ENCODE data around the gene SEC24B.
A peak's percentile ranks its signal among the peaks of the same experiment; 100 is the strongest.
"Not testable (repeated sequence)": the region's sequence is repeated elsewhere in the genome, so short reads cannot be mapped to it uniquely, and the experiment has no call there.

Gene SEC24B

DNA sequence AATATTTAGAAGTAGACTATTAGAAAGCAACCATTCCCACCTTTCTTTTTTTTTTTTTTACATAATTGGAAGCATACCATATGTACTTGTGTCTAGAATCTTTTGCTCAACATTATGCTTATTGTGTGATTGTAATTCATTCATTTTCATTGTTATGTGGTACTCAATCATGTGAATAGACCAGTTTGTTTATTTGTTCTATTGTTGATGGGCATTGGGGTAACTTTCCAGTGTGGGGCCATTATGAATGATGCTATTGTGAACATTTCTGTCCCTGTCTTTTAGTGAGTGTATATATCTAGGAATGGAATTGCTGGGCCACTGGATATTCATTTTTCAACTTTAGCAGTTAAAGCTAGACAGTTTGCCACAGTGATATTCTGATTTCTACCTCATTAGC is 63.9 kb downstream of the SEC24B start:
- Mint-ChIP-seq H3K36me3 (peaks cover 47% of the 10 kb centered on the region), H3K27me3 (no peaks in the 10 kb centered on the region), H3K4me1 (no peaks in the 10 kb centered on the region), H3K4me3 (no peak overlapping the region), H3K9me3 (no peaks in the 10 kb centered on the region), H3K27ac (no peak overlapping the region)
- no peak for DNase-seq
- CTCF ChIA-PET, result no interaction called here

DNA sequence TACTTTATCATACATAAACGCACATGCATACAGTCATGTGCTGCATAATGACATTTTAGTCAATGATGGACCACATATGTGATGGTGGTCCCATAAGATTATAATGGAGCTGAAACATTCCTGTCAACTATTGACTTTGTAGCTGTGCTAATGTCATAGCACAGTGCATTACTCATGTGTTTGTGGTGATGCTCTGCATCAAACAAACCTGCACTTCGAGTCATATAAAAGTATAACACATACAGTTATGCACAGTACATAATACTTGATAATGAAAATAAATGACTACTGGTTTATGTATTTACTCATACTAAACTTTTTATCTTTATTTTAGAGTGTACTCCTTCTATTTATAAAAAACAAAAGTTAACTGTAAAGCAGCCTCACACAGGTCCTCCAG is 65.9 kb downstream of the SEC24B start:
- peaks cover 53% of the 10 kb centered on the region for H3K36me3 Mint-ChIP-seq
- H3K27me3 Mint-ChIP-seq, result no peaks in the 10 kb centered on the region
- H3K4me3 Mint-ChIP-seq, result no peak overlapping the region
- DNase-seq, result no peak
- CTCF ChIA-PET, result no interaction called here
- no peaks in the 10 kb centered on the region for H3K4me1 Mint-ChIP-seq
- H3K9me3 Mint-ChIP-seq, result no peaks in the 10 kb centered on the region
- no peak overlapping the region for H3K27ac Mint-ChIP-seq

DNA sequence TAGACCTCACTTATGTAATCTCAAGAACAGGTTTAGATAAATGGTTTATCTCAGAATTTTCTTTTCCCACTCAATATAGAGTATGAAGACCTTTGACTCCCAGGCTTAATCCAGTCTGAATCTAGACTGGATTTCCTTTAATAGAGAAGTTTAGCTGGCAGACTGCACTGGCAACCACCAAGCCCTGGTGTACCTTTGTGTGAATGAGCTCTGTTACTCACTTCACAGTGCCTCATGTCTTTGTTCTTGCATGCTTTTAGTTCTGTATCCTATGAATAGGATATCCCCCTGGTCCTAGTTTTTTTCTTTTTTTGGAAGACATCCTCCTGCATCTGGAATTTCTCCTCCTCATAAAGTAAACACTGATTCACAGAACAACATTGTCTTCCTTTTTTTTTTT is 73.3 kb downstream of the SEC24B start:
- H3K4me3 Mint-ChIP-seq, result no peak overlapping the region
- no peaks in the 10 kb centered on the region for H3K4me1 Mint-ChIP-seq
- no peaks in the 10 kb centered on the region for H3K27me3 Mint-ChIP-seq
- no peaks in the 10 kb centered on the region for H3K9me3 Mint-ChIP-seq
- DNase-seq, result no peak
- H3K36me3 Mint-ChIP-seq, result peaks cover 41% of the 10 kb centered on the region
- no peak overlapping the region for H3K27ac Mint-ChIP-seq
- CTCF ChIA-PET, result no interaction called here

DNA sequence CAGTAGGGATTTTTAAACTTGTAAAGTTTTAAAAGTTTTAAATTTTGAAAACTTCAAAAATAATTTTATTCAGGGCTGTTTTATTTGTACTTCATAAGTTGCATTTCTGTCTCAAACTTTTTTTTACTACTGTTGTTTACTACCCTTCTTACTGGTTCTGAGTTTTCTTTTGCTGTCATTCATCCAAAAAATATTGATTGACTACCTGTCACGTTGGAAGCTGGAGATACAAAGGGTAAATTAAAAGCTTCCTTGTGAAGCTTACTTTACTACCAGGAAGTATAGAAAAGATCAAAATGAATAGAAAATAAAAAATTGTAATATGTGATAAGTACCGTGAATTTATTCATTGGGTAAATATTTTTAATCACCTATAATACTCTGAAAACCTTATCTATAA is 77.1 kb downstream of the SEC24B start:
- Mint-ChIP-seq H3K9me3 (no peaks in the 10 kb centered on the region), H3K4me3 (no peak overlapping the region), H3K27ac (no peak overlapping the region), H3K27me3 (no peaks in the 10 kb centered on the region), H3K36me3 (peaks cover 39% of the 10 kb centered on the region), H3K4me1 (no peaks in the 10 kb centered on the region)
- CTCF ChIA-PET, result no interaction called here
- no peak for DNase-seq

DNA sequence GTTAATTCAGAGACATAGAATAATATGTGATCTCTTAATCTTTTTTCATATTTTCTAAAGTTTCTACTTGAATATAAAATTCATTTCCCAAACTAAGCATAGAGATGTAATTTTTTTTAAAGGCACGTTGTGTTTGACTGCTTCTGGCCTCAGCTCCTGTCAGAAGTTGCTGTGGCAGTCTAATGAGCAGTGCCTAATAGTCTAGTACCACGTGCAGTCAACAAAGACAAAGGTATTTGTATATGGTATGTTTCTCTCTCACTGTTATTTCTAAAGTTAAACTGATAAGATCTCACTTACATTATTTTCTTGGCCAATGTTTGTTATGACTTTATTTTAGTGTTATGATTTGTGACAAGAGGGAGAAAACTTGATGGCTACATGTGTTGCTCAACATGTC is 77.8 kb downstream of the SEC24B start:
- no peak for DNase-seq
- Mint-ChIP-seq H3K9me3 (no peaks in the 10 kb centered on the region), H3K36me3 (peaks cover 36% of the 10 kb centered on the region), H3K4me3 (no peak overlapping the region), H3K27me3 (no peaks in the 10 kb centered on the region), H3K27ac (no peak overlapping the region), H3K4me1 (no peaks in the 10 kb centered on the region)
- CTCF ChIA-PET, result no interaction called here

DNA sequence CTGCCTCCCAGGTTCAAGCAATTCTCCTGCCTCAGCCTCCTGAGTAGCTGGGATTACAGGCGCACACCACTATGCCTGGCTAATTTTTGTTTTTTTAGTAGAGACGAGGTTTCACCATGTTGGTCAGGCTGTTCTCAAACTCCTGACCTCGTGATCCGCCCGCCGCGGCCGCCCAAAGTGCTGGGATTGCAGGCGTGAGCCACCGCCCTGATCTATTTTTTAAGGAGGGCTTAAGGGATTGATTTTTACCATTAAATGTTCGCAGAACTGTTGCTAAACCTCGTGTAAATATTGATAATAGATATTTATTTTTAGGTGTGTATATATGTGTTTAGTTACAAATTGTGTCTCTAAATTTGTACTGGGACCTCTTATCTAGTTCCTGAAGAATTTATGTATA is 79.8 kb downstream of the SEC24B start:
- H3K9me3 Mint-ChIP-seq, H3K27ac Mint-ChIP-seq, CTCF ChIA-PET, H3K27me3 Mint-ChIP-seq, DNase-seq, H3K4me3 Mint-ChIP-seq, H3K4me1 Mint-ChIP-seq: not testable (repeated sequence)
- peaks cover 42% of the 10 kb centered on the region for H3K36me3 Mint-ChIP-seq

DNA sequence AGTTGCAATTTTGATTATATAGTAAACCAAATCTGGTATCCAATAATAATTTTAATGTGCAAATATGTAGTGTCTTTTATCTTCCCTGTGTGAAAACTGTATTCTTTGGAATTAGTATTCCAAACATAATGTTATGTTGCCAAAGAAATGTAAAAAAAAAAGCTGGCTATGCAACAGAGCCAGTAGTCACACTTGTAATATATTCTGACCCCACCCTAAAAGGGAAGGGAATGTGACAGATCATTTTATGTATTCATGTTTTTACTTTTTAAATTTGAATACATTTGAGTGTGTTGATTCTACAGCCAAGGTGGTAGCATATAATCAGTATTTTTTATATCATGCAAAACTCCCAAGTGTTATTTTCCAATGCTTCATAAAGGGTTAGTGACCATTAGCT is 98.6 kb downstream of the SEC24B start:
- no peak for DNase-seq
- no peaks in the 10 kb centered on the region for H3K9me3 Mint-ChIP-seq
- no peaks in the 10 kb centered on the region for H3K4me1 Mint-ChIP-seq
- H3K4me3 Mint-ChIP-seq, result no peak overlapping the region
- CTCF ChIA-PET, result no interaction called here
- peaks cover 51% of the 10 kb centered on the region for H3K36me3 Mint-ChIP-seq
- H3K27me3 Mint-ChIP-seq, result no peaks in the 10 kb centered on the region
- H3K27ac Mint-ChIP-seq, result no peak overlapping the region

DNA sequence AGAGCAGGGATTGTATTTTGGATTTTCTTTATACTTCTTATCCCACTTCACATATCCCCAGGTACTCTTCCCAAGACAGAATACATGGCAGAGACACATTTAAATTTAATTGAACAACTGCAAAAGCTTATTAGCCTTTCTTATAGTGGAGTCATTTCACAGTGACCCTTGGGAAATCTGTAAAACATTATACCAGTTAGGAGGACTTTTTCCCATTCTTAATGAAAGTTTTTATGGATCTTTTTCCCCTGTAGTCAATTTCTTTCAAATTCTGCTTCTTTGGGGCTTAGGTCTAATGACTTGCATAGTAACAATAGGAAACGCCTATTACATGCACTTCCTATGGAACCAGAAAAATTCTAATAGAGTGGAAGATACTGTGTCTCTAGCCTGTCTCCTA is 111.8 kb downstream of the SEC24B start:
- peaks cover 46% of the 10 kb centered on the region for H3K36me3 Mint-ChIP-seq
- H3K9me3 Mint-ChIP-seq, result peaks cover 4% of the 10 kb centered on the region
- CTCF ChIA-PET, result interaction anchor here (1.3 kb wide), 1 partner anchor 112 kb away, joined by 3 read pairs; no protein-coding TSS in a partner anchor

DNA sequence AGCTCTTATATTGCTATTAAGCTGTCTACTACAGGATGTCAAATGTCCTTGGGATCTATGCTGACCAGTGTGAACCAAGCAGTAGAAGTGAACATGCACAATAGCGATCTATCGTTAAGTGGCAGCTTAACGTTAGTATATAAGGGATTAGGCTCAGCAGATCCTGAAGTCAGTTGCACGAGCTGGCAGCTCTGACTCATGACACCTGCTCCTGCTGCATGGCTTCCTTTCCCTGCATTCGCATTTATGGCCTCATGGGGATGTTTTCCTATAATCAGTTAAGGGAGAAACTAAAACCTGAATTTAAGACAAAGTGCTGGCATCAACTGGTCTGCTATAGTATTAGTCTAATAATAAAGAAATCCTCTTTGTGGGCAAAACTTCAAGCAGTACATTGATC is 113.8 kb downstream of the SEC24B start:
- Mint-ChIP-seq H3K27ac (no peak overlapping the region), H3K27me3 (no peaks in the 10 kb centered on the region), H3K4me3 (no peak overlapping the region), H3K36me3 (peaks cover 39% of the 10 kb centered on the region), H3K4me1 (peaks cover 14% of the 10 kb centered on the region), H3K9me3 (peaks cover 4% of the 10 kb centered on the region)
- no peak for DNase-seq
- CTCF ChIA-PET, result no interaction called here

More for the DNA sequence above, 111.8 kb downstream of the SEC24B start:
- no peak for DNase-seq
- Mint-ChIP-seq H3K4me3 (no peak overlapping the region), H3K4me1 (peaks cover 14% of the 10 kb centered on the region), H3K27me3 (no peaks in the 10 kb centered on the region), H3K27ac (no peak overlapping the region)

DNA sequence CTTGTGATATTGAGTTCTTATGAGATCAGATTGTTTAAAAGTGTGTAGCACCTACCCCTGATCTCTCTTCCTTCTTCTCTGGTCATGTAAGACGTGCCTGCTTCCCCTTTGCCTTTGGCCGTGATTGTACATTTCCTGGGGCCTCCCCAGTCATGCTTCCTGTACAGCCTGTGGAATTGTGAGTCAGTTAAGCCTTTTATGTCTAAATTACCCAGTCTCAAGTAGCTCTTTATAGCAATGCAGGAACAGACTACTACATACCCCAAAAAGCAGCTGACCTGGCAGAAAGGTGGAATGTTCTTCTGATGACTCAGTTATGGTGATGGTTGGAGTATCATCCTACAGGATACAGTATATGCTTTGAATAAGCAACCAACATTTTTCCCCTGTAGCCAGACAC is 115.0 kb downstream of the SEC24B start:
- H3K27ac Mint-ChIP-seq, result no peak overlapping the region
- H3K4me1 Mint-ChIP-seq, result peaks cover 14% of the 10 kb centered on the region
- CTCF ChIA-PET, result no interaction called here
- H3K27me3 Mint-ChIP-seq, result no peaks in the 10 kb centered on the region
- H3K4me3 Mint-ChIP-seq, result no peak overlapping the region
- DNase-seq, result peak; percentile 29
- peaks cover 36% of the 10 kb centered on the region for H3K36me3 Mint-ChIP-seq
- H3K9me3 Mint-ChIP-seq, result peaks cover 4% of the 10 kb centered on the region

DNA sequence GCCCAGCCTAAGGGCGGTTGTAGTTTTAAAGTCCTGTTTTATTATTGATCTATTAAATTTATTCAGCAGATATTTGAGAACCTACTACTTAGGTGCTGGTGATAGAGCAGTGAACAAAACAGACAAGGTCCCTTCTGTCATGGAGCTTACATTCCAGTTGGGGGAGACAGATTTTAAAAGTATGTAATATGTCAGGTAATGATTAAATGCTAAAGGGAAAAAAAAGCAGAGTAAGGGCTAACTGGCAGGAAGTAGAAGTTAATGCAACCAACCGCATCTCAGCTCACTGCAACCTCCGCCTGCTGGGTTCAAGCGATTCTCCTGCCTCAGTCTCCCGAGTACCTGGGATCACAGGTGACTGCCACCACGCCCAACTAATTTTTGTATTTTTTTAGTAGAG is 118.6 kb downstream of the SEC24B start:
- H3K9me3 Mint-ChIP-seq, result peaks cover 6% of the 10 kb centered on the region
- H3K4me3 Mint-ChIP-seq, result no peak overlapping the region
- CTCF ChIA-PET, result interaction anchor here (0.7 to 1.1 kb wide), 2 partner anchors 105 to 119 kb away, joined by 3 read pairs; no protein-coding TSS in a partner anchor

DNA sequence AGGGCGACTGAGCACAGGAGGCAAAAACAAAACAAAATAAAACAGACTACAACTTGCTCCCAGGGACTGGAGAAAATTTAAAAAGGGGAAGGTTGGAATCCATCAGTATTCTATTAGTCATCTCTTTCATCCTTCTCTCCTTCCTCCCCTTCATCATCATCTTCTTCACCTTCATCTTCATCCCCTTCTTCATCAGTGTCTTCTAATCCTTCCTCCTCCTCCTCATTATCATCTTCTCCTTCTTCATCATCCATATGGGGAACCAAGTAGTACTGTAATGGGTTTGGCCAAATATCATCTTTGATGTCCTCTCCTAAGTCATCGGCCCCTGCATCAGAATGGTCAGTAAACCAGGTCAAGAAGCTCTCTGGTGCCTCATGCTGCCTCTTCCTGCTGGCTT is 119.5 kb downstream of the SEC24B start:
- peaks cover 13% of the 10 kb centered on the region for H3K4me1 Mint-ChIP-seq
- no peak overlapping the region for H3K4me3 Mint-ChIP-seq
- H3K36me3 Mint-ChIP-seq, result peaks cover 37% of the 10 kb centered on the region
- no peak overlapping the region for H3K27ac Mint-ChIP-seq
- H3K27me3 Mint-ChIP-seq, result no peaks in the 10 kb centered on the region
- CTCF ChIA-PET, result no interaction called here
- DNase-seq, result no peak
- peaks cover 6% of the 10 kb centered on the region for H3K9me3 Mint-ChIP-seq

More for the DNA sequence above, 118.6 kb downstream of the SEC24B start:
- Mint-ChIP-seq H3K4me1 (peaks cover 14% of the 10 kb centered on the region), H3K27ac (no peak overlapping the region), H3K27me3 (no peaks in the 10 kb centered on the region), H3K36me3 (peaks cover 39% of the 10 kb centered on the region)
- no peak for DNase-seq

DNA sequence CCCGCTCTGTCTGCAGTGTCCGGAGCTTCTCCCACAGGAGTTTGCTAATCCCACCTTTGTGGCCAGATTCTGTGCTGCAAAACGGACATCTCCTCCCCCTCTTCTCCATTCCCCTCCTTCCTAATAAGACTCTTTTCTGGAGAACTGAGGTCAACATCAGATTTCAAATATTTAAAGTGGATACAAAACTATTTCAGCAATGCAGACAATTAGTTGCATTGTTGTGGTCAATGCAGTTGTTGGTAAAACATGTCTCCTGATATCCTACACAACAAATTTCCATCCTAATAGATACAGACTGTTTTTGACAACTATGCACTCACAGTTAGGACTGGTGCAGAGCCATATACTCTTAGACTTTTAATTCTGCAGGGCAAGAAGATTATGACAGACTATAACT is 121.4 kb downstream of the SEC24B start:
- peaks cover 26% of the 10 kb centered on the region for H3K36me3 Mint-ChIP-seq
- no peak for DNase-seq
- CTCF ChIA-PET, result no interaction called here
- peaks cover 1% of the 10 kb centered on the region for H3K9me3 Mint-ChIP-seq
- H3K27me3 Mint-ChIP-seq, result peaks cover 3% of the 10 kb centered on the region
- peaks cover 15% of the 10 kb centered on the region for H3K4me1 Mint-ChIP-seq
- no peak overlapping the region for H3K27ac Mint-ChIP-seq
- H3K4me3 Mint-ChIP-seq, result no peak overlapping the region

DNA sequence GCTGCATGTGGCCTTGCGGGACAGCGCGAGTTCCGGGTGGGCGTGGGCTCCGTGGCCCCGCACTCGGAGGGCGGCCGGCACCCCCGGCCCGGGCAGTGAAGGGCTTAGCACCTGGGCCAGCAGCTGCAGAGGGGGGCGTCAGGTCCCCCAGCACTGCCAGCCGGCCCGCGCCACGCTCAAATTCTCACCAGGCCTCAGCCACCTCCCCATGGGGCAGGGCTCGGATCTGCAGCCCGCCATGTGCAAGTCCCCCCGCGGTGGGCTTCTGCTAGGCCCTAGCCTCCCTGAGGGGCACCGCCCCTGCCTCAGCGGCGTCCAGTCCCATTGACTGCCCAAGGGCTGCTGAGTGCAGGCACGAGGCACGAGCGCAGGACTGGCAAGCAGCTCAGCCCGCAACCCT is 123.8 kb downstream of the SEC24B start:
- CTCF ChIA-PET, result no interaction called here
- Mint-ChIP-seq H3K9me3 (peaks cover 1% of the 10 kb centered on the region), H3K27ac (no peak overlapping the region), H3K4me1 (peaks cover 27% of the 10 kb centered on the region), H3K36me3 (peaks cover 43% of the 10 kb centered on the region), H3K27me3 (peaks cover 4% of the 10 kb centered on the region), H3K4me3 (no peak overlapping the region)
- no peak for DNase-seq

DNA sequence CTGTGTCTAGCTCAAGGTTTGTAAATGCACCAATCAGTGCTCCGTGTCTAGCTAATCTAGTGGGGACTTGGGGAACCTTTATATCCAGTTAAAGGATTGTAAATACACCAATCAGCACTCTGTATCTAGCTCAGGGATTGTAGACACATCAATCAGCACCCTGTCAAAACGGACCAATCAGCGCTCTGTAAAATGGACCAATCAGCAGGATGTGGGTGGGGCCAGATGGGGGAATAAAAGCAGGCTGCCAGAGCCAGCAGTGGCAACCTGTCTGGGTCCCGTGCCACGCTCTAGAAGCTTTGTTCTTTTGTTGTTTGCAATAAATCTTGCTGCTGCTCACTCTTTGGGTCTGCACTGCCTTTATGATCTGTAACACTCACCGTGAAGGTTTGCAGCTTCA is 124.5 kb downstream of the SEC24B start:
- DNase-seq, result peak; percentile 44
- H3K27ac Mint-ChIP-seq, result peak overlapping the region; percentile 99
- H3K4me1 Mint-ChIP-seq, result peaks cover 34% of the 10 kb centered on the region
- CTCF ChIA-PET, H3K9me3 Mint-ChIP-seq, H3K27me3 Mint-ChIP-seq: not testable (repeated sequence)
- peak overlapping the region; percentile 96 for H3K4me3 Mint-ChIP-seq
- H3K36me3 Mint-ChIP-seq, result peaks cover 49% of the 10 kb centered on the region

DNA sequence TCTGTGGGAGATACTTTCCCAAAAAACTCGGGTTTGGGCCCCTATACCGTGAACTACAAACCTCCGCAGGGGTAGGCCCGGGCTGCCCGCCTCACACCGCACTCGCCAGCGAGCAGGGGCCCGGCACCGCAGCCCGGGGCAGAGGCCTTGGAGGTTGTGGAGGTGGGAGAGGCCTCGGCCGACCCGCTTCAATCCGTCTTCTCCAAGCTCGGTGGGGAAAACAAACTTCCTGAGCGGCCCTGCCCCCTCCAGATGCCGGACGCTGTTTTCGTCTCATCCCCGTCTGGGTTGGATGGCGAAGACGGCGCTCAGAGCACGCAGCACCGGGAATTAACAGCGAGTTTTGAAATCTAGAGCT is 126.0 kb downstream of the SEC24B start:
- DNase-seq, result peak; percentile 68
- peaks cover 52% of the 10 kb centered on the region for H3K36me3 Mint-ChIP-seq
- peaks cover 1% of the 10 kb centered on the region for H3K9me3 Mint-ChIP-seq
- H3K4me1 Mint-ChIP-seq, result peaks cover 48% of the 10 kb centered on the region
- peak overlapping the region; percentile 99 for H3K27ac Mint-ChIP-seq
- H3K4me3 Mint-ChIP-seq, result peak overlapping the region; percentile 96
- CTCF ChIA-PET, result interaction anchor here (0.6 to 1.4 kb wide), 7 partner anchors 9 to 136 kb away, joined by 3 to 5 read pairs (median 3); partner anchors contain the start of gene SEC24B
- H3K27me3 Mint-ChIP-seq, result peaks cover 4% of the 10 kb centered on the region

All from activated naive CD4-positive, alpha-beta T cell treated with anti-CD3 and anti-CD28 coated beads, Interleukin-2, amount 10 ng/mL, durations not matched to agents 7 days and 5 days (primary cell).